ENCODE results near the gene SLC16A1. TPM values are rescaled to one million over a fixed set of nuclear protein-coding genes. Genes with fewer than 3 reads are reported as not detected.

The SLC16A1 gene
- total RNA-seq, 1 donor from 2014 or later = 31.8 TPM

DNA sequence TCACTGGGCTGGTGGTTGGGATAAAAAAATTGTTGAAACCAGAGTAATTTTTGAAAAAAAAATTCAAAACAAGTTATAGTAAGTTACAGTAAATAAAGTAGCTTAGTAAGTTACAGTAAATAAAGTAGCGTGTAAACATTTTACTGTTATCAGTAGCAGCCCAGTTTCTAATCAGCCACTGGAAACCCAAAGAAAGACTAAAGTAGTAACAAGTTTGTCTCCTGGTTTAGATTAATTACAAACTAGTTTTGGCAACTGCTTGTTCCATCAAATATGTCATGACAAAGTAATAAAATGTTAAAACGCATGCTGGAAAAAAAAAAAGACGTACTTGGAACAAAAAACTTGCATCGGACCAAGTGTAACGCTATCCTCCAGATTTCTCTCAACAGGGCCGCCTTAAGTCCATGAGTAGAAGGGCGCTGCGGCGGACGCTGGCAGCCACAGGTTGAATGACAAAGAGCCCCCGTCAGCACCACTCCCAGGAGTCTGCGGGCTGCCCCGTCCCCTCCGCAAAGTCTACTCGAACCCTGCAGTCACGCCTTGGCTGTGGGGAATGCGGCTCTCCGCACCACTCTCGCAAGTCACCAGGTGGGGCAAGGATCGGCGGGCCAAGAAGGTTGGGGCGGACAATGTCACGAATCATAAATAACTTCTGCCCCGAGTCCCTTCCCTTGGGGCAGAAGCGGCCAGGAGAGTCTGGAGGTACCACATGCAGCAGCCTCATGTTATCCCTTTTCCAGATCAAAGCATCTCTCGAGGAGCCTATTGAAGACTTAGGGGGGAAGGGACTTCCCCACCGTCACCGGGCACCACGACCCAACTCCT lies 837 bp downstream of the SLC16A1 start:
- H3K36me3 ChIP-seq = no peaks in the 10 kb centered on the region
- no peaks in the 10 kb centered on the region for H3K27me3 ChIP-seq
- intact Hi-C loops (cut with DNase I) = loop anchor here (1.0 to 10.0 kb wide), 7 partner anchors 73 to 972 kb away; partner anchors contain the start of genes AP4B1, CAPZA1, DCLRE1B and HIPK1
- peaks cover 0 to 23% of the 10 kb centered on the region in 2 donors for H3K4me1 ChIP-seq
- peak overlapping the region; percentile 71 to 88 for H3K4me3 ChIP-seq
- peak; percentile 12 to 74 for DNase-seq (ENCODE audit: low spot score in 2 of 2)
- peak overlapping the region; percentile 88 to 94 for H3K27ac ChIP-seq
- TF ChIP-seq, protein P1, sequence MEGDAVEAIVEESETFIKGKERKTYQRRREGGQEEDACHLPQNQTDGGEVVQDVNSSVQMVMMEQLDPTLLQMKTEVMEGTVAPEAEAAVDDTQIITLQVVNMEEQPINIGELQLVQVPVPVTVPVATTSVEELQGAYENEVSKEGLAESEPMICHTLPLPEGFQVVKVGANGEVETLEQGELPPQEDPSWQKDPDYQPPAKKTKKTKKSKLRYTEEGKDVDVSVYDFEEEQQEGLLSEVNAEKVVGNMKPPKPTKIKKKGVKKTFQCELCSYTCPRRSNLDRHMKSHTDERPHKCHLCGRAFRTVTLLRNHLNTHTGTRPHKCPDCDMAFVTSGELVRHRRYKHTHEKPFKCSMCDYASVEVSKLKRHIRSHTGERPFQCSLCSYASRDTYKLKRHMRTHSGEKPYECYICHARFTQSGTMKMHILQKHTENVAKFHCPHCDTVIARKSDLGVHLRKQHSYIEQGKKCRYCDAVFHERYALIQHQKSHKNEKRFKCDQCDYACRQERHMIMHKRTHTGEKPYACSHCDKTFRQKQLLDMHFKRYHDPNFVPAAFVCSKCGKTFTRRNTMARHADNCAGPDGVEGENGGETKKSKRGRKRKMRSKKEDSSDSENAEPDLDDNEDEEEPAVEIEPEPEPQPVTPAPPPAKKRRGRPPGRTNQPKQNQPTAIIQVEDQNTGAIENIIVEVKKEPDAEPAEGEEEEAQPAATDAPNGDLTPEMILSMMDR (IDR thresholded peaks at IDR 0.05) = no peak
- no peaks in the 10 kb centered on the region for H3K9me3 ChIP-seq

DNA sequence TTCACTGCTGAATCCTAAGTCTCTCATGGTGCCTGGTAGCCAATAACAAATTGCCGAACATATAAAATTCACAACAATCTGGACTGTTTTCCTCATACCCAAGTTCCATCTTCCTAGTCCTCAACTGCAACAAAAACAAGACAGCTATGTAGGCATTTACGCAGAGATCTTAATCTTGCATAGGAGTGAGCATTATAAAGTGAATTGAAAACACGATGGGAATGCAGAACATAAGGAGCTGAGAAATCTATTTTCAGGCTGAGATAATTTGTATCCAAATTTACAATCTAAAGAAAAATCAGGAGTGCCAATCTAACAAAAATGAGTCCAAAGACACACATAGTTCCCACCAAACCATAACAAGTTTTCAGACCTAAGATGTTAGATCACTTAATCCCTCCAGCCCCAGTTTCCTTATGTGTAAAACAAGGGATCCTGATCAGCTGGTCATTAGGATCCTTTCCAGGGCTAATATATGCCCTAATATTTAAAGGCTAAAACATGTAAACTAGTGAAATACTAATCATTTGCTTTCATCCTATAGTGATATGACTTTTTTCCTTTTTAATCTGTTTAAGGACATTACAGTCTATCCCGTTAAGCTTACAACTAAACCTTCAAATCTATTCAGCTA lies 1.9 kb downstream of the SLC16A1 start:
- H3K27ac ChIP-seq = peak overlapping the region; percentile 20 to 94
- intact Hi-C loops (cut with DNase I) = loop anchor here (2.0 to 10.0 kb wide), 5 partner anchors 89 to 959 kb away; partner anchors contain the start of genes AP4B1, CAPZA1, DCLRE1B and LRIG2
- H3K36me3 ChIP-seq = no peaks in the 10 kb centered on the region
- H3K9me3 ChIP-seq = no peaks in the 10 kb centered on the region
- H3K4me3 ChIP-seq = peak overlapping the region in 1 of 2 donors; percentile 88
- no peak for DNase-seq (ENCODE audit: low spot score in 2 of 2)
- H3K27me3 ChIP-seq = no peaks in the 10 kb centered on the region
- TF ChIP-seq, protein P1 (IDR thresholded peaks at IDR 0.05) = no peak
- H3K4me1 ChIP-seq = peaks cover 0 to 23% of the 10 kb centered on the region in 2 donors

DNA sequence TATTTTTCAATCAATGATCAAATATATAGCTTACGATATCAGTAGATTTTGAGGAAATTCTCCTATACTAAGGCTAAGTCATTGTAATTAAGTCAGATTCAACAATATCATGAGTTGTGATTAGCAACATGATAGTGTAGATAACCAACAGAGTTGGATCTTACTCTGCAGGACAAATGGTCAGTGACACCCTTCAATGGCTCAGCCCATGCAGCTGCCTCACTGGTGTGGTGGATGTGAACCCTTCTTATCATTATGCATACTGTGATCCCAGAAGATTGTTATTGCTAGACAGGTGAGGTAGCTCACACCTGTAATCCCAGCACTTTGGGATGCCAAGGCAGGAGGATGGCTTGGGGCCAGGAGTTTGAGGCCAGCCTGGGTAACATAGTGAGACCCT lies 5.6 kb downstream of the SLC16A1 start:
- Histone ChIP-seq H3K9me3 (no peaks in the 10 kb centered on the region), H3K4me1 (peaks cover 0 to 24% of the 10 kb centered on the region in 2 donors), H3K4me3 (no peak overlapping the region), H3K27ac (no peak overlapping the region), H3K36me3 (no peaks in the 10 kb centered on the region), H3K27me3 (no peaks in the 10 kb centered on the region)
- TF ChIP-seq, protein P1 (IDR thresholded peaks at IDR 0.05) = no peak
- DNase-seq (ENCODE audit: low spot score in 2 of 2) = no peak
- intact Hi-C loops (cut with DNase I) = loop anchor here (10.0 kb wide), 3 partner anchors 124 to 956 kb away; partner anchors contain the start of genes AP4B1, DCLRE1B and LRIG2

DNA sequence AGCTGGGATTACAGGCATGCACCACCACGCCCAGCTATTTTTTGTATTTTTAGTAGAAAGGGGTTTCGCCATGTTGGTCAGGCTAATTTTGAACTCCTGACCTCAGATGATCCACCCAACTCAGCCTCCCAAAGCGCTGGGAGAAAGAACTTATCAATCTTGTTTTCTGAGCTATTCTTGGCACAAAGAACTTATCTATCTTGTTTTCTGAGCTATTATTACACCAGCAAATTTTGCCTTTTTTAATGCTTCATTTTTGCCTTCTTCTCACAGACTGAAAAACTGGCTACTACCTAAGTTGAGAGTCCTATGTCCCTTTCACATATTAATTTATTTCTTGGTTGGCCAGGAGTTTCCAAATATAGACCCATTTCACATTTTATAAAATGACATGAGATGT lies 9.3 kb downstream of the SLC16A1 start:
- Histone ChIP-seq H3K4me1 (peaks cover 0 to 5% of the 10 kb centered on the region in 2 donors), H3K9me3 (no peaks in the 10 kb centered on the region), H3K27me3 (no peaks in the 10 kb centered on the region), H3K36me3 (no peaks in the 10 kb centered on the region), H3K27ac (no peak overlapping the region), H3K4me3 (no peak overlapping the region)
- intact Hi-C loops (cut with DNase I) = no loop called here
- DNase-seq (ENCODE audit: low spot score in 2 of 2) = no peak
- TF ChIP-seq, protein P1 (IDR thresholded peaks at IDR 0.05) = no peak

DNA sequence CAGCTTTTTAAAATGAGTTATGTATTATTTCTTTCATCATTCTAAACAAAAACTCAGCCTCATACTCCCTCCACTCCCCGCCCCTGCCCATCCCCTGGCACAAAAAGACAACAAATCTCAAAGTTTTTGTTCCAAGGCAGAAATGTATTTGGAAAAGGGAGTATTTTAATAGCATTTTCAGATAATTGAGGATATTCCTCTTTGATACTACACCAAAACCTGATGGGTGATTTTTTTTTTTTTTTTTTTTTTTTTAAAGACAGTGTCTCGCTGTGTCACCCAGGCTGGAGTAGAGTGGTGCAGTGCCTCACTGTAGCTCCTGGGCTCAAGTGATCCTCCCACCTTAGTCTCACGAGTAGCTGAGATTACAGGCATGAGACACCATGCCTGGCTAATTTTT lies 16.2 kb downstream of the SLC16A1 start:
- TF ChIP-seq, protein P1 (IDR thresholded peaks at IDR 0.05) = no peak
- no peaks in the 10 kb centered on the region for H3K9me3 ChIP-seq
- intact Hi-C loops (cut with DNase I) = no loop called here

More for the DNA sequence above, 16.2 kb downstream of the SLC16A1 start:
- Histone ChIP-seq H3K27me3 (no peaks in the 10 kb centered on the region), H3K27ac (no peak overlapping the region), H3K4me1 (peaks cover 0 to 3% of the 10 kb centered on the region in 2 donors), H3K4me3 (no peak overlapping the region), H3K36me3 (no peaks in the 10 kb centered on the region)
- no peak for DNase-seq (ENCODE audit: low spot score in 2 of 2)
